ENCODE results near the gene GAB2. TPM values are rescaled to one million over a fixed set of nuclear protein-coding genes. Genes with fewer than 3 reads are reported as not detected.

Gene GAB2
- total RNA-seq, 1 experiment from 2014 or later = 5.0 TPM

DNA sequence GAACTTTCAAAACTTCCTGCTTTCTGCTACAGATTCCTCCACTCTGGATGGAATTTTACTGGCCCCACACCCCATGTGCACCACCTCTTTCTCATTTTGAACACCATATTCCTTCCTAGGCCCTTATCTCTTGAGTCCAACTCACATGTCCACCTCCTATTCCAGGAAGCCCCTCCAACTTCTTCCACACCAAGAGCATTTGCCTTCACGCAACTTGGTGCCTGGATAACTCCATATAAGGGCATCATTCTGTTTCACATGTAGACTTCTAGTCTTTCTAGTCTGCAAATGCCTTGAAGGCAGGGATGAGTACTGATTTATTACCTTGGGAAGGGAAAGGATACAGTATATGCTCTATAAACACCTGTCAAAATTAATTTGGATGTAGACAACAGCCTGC, 17.5 kb downstream of the GAB2 start:
- DNase-seq (ENCODE audit: low read depth) = no peak

DNA sequence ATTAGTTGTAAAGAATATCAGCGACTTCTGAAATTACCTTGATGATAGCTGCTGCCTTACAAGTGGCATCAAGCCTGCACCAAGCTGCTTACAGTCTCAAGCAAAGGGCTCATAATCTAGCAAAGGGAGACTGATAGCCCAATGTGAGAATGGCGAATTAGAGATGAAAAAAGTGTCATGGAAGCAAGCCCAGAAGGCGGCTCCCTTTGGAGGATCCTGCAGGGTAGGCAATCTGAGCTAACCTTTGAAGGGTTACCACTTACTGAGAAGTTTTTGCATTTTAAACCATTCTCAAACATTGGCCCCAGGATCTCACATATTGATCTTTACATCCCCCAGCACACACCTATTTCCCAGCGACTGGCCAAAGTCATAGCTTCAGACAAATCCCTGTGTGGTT, 18.5 kb downstream of the GAB2 start:
- no peak for DNase-seq (ENCODE audit: low read depth)

DNA sequence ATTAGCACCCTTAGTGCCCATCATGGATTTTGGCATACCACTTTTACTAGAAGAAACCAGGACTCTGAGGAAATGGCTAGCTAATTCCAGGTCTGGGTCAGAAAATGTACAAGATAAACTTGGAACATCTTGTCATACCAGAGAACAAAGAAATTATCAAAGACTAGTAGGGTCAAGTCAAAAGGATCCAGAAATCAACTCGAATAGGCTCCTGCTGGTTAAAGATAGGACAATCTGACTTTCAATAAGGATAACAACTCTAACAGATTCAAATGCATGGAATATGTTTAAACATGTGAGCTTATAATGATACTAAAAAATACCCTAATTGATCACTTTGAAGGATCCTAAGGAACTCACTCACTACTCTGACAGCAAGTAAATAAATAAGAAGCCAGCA, 18.9 kb downstream of the GAB2 start:
- DNase-seq (ENCODE audit: low read depth) = no peak

DNA sequence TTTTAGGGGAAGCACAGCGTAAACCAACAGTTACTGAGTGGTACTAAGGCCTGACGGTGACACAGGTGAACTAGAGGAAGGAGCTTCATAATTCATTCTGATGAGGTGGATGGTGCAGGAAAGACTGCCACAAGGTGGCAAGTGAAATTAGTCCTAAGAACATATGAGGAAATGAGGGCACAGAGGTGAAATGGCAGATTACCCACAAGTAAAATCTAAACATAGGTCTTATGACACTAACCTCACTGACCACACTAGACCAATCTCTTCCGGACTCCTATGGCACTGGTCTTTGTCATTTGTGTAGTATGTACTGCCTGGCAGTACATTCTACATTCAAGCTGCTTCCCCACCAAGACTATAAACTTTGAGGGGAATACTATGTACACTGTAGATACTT, 20.2 kb downstream of the GAB2 start:
- no peak for DNase-seq (ENCODE audit: low read depth)

DNA sequence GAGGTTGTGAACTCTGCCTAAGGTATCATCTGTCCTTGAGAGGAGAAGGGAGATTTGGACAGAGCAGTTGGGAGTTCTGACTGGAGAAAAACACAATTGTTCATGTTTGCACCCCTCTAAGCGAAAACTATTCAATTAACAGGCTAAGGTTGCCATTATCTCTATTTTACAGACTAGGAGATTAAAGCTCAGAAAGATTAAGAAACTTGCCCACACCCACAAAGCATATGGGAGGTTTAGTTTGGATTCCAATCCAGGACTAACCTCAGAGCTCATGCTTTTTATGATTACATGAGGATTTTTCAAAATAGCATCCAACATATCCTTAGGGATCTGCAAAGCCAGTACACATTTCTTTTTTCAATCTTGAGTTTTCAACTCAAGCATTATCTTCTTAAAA, 22.0 kb downstream of the GAB2 start:
- DNase-seq (ENCODE audit: low read depth) = no peak

DNA sequence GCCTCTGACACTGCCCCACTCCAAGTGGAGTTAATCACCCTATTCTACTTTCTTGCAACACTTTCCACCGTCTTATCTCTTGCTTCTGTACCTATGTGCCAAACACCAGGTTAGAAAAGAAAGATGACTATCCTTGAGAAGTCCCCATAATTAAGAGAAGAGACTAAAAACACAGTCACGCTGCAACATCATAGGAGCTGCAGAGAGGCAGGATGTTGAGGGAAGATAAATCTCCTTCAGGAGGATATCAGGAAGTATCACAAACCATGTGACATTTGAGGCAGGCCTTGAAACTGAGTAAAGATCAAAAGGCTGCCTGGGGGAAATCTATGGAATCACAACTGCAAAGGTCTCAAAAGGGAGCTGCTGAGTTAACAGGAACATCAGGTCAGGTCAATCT, 24.8 kb downstream of the GAB2 start:
- DNase-seq (ENCODE audit: low read depth) = no peak

DNA sequence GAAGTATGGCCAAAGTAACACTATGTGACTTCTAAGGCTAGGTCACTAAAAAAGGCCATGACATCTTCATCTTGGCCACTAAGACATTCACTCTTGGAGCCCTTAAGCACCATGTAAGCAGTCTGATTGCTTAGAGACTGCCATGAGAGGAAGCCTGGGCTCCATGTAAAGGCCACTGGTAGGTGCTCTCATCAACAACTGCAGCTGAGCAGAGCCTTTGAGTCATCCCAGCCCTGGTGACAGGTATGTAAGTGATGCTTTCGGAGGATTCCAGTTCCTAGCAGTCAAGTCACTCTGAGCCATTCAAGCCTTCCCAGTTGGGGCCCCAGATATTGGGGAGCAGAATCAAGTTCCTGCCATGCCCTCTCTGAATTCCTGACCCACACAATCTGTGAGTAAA, 26.2 kb downstream of the GAB2 start:
- DNase-seq (ENCODE audit: low read depth) = no peak

DNA sequence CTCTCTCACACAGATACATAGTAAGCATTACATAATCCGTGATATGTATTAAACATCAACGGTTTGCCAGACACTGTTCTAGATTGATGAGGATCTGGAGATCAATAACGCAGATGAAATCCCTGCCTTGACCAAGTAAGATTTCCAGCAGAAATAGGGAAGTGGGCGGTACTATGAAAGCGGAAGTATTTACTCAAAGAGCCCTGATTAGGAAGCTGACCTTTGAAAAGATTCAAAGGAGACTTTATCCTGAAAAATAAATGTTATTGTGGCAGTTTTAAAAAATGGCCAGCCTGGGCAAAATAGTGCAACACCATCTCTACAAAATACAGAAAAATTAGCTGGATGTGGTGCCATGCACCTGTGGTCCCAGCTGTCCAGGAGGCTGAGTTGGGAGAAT, 26.8 kb downstream of the GAB2 start:
- no peak for DNase-seq (ENCODE audit: low read depth)

DNA sequence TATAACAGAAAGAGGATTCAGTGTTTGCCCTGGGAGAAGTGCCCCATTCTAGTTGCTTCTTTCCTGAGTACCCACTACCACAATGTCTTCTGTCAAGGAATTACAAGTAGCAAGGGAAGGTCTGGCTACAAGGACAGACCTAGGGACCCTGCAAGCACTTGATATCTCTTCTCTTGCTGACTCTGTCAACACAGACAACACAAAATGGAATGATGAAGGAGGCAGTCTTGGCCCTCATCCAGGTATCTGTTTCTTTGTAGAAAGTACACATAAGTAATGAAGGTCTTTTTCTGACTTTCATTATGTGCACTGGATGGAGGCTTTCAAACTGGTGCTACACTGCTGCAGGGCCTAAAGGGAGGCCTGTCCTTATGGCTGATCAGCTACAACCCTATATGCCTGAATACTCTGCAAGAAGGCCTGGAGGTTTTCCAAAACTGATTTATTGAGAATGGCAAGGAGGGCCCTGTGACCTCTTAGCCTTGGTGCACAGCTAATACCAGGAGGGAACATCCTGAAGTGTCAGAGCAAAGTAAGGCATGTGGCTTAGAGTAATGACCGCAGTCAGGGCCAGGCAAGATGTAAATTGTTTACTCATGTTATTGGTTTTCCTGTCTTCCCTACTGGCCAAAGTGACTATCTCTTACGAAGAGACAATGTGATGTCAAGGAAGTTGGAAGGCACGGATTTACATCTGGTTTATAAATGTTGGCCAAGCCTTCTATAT, 31.2 kb downstream of the GAB2 start:
- DNase-seq (ENCODE audit: low read depth) = no peak

DNA sequence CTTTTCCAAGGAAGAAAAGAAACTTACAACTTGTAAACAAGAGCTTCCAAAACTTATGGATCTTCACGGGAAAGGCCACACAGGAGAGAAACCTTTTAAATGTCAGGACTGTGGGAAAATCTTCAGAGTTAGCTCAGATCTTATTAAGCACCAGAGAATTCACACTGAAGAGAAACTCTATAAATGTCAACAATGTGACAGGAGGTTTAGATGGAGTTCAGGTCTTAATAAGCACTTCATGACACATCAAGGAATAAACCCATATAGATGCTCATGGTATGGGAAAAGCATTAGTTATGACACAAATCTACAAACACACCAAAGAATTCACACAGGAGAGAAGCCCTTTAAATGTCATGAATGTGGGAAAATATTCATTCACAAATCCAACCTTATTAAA, 32.4 kb downstream of the GAB2 start:
- no peak for DNase-seq (ENCODE audit: low read depth)

DNA sequence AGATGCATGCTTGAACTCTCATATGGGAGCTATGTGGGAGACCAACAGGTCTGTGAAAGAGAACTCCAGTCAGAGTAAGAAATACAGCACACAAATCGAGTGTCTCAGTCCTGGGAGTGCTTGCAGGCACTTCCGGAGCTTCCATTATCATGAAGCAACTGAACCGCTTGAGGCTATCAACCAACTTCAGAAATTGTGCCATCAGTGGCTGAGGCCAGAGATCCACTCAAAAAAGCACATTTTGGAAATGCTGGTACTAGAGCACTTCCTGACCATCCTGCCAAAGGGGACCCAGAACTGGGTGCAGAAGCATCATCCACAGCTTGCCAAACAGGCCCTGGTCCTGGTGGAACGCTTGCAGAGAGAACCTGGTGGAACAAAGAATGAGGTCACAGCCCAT, 33.4 kb downstream of the GAB2 start:
- DNase-seq (ENCODE audit: low read depth) = no peak

DNA sequence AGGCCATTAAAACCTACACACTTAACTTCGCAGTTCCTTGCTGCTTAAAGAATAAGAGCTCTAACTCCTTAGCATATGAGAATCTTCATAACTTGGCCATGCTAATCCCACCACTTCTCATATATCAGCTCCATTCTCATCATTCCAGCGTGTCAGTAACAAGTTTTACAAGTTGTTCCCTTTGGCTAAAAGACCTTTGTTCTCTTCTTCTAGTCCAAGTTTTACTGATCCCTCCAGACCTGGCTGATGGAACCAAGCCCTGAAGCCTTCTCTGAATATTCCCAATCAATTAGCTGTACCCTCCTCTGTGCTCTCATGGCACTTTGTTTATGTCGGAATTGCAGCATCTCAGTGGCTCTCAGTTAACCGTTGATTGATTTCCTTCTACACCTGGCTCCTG, 35.8 kb downstream of the GAB2 start:
- no peak for DNase-seq (ENCODE audit: low read depth)

DNA sequence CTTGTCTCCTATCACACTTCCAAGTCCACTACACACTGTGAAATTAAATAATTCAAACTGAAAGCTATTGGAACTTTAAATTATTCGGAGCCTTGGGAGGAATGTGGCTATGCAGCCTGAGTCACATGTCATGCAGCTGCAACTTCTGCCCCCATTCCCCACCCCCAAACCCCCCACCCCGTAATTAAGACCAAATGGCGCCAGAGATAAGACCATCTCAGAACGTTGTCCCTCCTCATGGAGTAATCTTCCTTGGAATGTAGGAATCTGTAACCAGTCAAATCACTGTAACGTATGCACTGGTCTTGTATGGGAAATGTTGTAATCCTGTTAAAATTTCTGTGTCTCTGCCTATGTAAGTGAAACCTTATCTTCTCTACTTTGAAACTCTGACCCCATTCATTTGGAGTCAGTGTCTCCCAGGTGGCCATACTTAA, 37.0 kb downstream of the GAB2 start:
- no peak for DNase-seq (ENCODE audit: low read depth)

DNA sequence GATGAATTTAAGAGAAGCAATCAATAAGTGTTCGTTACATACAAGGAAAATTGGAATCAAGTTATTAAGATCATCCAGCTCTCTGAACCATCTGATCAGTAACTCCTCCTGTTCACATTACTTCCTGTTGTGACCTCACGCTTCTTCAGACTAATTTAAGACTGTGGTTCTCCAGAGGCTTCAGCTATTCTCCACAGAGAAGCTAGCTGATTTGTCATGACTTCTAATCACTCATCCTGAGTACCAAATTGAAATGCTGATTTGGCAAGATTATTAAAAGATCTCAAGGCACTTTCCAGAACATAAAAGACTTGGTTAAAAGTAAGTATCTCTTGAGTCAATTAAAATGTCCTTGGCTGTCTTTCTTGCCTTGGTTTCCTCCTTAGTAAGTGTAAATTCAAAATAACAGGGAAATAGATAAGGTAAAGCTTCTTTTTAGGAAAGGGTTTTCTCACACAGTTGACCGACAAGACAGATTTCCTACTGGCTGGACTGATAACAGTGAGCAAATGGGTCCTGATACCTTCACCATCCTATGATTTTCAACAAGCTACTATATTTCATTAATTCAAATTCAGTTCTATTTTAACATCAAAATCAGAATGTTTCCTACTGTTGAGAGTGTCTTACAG, 38.5 kb downstream of the GAB2 start:
- DNase-seq (ENCODE audit: low read depth) = no peak

DNA sequence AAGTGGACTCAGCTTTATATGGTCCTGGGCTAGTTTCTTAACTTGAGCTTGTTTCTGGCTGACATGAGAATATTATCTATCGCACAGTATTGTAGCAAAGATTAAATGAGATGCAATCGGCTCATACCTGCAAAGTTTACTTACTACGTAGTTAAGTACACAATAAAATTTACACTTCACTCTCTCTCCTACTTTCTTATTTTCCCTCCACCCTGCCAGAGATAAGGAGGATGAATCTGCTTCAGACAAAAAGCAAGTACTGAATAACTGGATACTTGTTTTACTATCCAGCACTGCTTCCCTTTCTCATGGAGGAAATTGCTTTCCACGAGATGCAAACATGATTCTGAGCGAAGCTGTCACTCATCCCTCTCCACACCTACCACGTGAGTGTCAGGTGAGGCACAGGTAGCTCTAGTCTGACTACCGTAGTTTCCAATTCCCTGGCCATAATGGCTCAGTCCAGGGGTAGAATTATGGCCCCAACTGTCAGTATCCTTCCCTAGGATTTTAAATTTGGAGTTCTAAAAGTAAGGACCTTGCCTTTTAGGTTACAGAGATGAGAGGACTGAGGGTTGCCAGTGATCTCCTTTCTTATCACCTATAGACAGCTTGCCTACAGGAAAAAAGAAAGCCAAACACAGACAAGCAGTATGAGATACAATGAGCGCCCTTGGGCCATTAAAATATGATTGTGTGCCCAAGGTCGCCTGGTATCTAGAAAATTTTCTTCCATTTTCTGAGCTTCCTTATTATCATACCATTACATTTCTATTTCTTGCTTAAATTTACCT, 39.8 kb downstream of the GAB2 start:
- DNase-seq (ENCODE audit: low read depth) = no peak

DNA sequence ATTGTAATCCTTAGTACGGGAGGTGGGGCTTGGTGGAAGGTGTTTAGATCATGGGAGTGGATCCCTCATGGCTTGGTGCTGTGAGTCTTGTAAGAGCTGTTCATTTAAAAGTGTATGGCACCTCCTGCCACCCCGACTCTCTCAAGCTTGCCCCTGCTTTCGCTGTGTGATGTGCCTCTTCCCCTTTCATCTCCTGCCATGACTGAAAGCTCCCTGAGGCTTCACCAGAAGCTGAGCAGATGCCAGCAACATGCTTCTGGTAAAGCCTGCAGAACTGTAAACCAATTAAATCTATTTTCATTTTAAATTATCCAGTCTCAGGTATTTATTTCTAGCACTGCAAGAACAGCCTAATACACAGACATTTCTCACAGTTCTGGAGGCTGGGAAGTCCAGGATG, 40.8 kb downstream of the GAB2 start:
- DNase-seq (ENCODE audit: low read depth) = no peak

DNA sequence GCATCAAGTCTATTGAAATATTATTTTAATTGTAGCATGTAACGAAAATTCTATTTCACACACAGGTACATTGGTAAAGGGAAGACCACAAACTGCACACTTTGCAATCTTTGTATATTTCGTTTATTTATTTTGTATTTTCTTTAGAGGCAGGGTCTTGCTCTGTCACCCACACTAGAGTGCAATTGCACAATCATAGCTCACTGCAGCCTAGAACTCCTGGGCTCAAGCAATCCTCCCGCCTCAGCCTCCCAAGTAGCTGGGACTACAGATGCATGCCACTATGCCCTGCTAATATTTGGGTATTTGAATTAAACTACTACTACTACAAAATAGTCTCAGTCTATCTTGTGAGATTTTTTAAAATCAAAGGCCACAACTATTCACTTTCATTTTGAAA, 42.7 kb downstream of the GAB2 start:
- no peak for DNase-seq (ENCODE audit: low read depth)

DNA sequence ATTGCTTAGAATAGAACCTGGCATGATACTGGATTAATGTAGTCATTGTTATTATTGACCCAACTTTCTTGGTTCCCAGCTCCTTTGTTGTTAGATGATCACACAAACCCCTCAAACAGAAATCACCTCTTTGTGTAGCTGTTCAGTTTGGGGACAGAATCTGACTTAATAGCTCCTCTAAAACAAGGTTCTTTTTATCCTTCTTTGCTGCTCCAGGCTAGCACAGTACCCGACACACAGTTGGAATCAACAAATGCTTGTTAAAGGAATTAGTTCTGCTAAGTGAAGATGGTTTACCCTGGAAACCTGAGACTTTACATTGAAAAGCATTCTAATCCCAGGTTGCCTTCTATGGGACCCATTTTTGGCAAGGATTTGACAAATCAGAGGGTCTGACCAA, 43.9 kb downstream of the GAB2 start:
- DNase-seq (ENCODE audit: low read depth) = no peak

DNA sequence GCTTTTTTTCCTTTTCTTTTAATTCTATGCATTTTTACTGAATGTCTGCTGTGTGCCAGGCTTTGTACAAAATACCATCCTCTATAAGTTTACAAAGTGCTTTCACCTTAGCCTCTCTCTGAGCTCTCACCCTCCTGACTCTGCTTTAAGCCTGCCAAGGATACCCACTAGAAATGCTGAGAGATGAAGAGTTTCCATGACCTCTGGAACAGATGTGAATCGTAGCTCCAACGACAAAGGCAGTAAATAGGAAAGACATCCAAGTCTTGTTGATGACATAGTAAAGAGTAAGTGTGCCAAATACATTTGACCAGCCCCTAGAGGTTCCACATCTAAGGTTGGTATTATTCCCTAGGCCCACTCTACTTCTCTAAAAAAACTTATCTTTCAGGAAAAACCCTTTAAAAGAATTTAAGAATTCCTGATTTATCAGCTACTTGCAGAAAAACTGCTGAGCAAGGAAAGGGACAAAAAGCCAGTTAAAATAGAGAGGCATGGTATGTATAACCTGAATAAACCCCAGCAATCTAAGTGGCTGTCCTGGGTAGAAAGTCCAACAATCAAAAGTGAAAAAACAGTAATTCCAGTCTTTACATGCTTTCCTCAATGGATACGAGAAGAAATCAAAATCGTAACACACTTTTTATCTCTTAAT, 45.4 kb downstream of the GAB2 start:
- DNase-seq (ENCODE audit: low read depth) = no peak

DNA sequence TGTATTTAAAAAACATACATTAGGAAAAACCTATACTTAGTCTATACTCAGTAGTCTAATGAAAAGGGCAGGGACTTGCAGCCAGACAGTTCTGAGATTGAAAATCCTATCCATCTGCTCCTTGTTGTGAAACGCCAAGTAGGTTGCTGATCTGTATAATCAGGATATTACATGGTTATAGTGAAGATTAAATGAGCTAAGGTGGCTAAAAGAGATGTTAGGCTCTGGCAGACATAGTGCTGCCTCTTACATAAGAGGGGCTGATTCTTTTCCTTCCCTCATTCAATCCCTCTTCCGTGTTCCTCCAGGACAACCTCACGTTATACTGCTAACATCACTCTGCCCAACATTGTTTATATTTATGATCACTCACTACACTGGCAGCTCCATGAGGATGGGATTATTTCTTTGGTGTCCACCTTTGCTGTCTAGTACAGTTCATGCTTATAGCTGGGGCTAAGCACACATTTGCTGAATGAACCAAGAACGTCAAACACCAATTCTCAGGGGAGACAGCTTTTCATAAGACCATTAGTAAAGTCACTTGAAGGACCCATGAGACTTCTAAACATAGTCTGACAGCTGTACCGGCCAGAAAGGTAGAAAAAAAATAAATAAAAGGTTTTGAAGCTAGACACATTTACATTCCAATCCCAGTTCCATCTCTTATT, 46.3 kb downstream of the GAB2 start:
- DNase-seq (ENCODE audit: low read depth) = no peak

DNA sequence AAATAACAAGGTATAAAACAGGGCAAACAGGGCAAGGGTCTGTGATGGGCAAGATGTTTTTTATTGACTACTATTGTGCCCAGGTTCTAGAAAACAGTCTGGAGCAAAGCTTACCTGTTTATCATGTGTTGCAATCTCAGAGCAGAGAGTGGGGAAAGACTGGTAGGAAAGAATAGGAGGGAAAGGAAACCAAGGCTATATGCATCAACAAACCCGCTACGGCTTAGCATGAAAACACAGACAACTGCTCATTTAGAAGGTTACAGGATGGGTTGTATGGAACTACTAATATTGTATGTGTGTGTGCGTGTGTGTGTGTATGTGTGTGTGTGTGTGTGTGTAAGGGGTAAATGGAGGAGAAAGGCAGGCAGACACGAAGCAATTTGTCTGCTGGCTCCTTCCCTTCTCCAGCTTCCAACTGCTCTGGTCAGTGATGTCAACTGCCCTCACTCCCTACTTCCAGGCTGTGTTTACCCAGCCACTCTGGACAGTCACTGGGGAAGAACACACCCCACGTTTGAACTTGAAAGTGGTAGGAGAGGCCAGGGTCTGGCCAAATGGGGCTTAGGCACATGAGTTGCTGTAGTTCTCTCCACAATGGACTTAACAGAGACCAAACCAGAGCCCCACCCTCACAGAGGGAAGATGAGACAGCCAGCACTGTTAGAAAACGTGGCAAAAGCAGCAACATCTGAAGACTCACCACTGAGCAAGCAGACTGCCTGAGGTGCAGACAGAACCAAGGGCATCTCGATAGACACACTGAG, 47.0 kb downstream of the GAB2 start:
- DNase-seq (ENCODE audit: low read depth) = no peak

Measured in RPMI7951 (cell line).